Hepatocyte (in vitro differentiated cells): ENCODE measurements around the gene SIPA1.

Experiments
- CTCF ChIP-seq: fragments of 200-600 bp; sonication (generic); IDR thresholded peaks from 2 replicates; pipeline ENCODE4 v1.5.1; 2016; ENCODE audit warnings: antibody characterized with exemption, mild to moderate bottlenecking; ENCODE audit not compliant: poor library complexity
- EZH2 ChIP-seq: fragments of 200-600 bp; sonication (generic); IDR thresholded peaks from 2 replicates; pipeline ENCODE4 v1.6.1; 2016; ENCODE audit warnings: antibody characterized with exemption, mild to moderate bottlenecking, borderline replicate concordance

GRCh38 chr11:65615229-65615949, 22.5 kb upstream of the SIPA1 start, which contains the start of gene PCNX3:
- TF ChIP-seq CTCF (no peak), EZH2 (no peak)
